Small intestine (tissue), 7 donors: Measurements from ENCODE around the gene TXNDC15. TPM values are rescaled to one million over a fixed set of nuclear protein-coding genes. Genes with fewer than 3 reads are reported as not detected.
"Not testable (repeated sequence)": the region's sequence is repeated elsewhere in the genome, so short reads cannot be mapped to it uniquely, and the experiment has no call there.

Source experiments
- DNase-seq, 2 donors: peaks; one replicate each; pipeline versions ENCODE4 v3.0.0 to v3.0.0-alpha.2; 2013
- FAIRE-seq: peaks from 2 replicates; lab custom pipeline; 2012; peaks lifted over from hg19 to GRCh38; lab: Jason Lieb, UNC
- H3K27ac ChIP-seq, 3 donors: one replicate each; pipeline ENCODE4 v1.5.1; 2013; ENCODE audit warnings: low read length in 2 of 3, mild to moderate bottlenecking in 2 of 3, control low read depth in 1 of 3, inconsistent platforms in 1 of 3, low read depth in 1 of 3, moderate library complexity in 1 of 3
- H3K27me3 ChIP-seq, 3 donors: one replicate each; pipeline ENCODE4 v1.6.1; 2013; ENCODE audit warnings: low read length in 3 of 3, inconsistent platforms in 1 of 3; ENCODE audit not compliant: control insufficient read depth in 3 of 3, insufficient read depth in 3 of 3
- H3K36me3 ChIP-seq, 3 donors: one replicate each; pipeline ENCODE4 v1.6.1; 2013; ENCODE audit warnings: low read length in 3 of 3, inconsistent platforms in 1 of 3, low read depth in 1 of 3, mild to moderate bottlenecking in 1 of 3, moderate library complexity in 1 of 3; ENCODE audit not compliant: control insufficient read depth in 3 of 3, insufficient read depth in 2 of 3
- H3K4me1 ChIP-seq, 3 donors: one replicate each; pipeline ENCODE4 v1.6.1; 2013; ENCODE audit warnings: low read length in 2 of 3, inconsistent platforms in 1 of 3, low read depth in 1 of 3, mild to moderate bottlenecking in 1 of 3, moderate library complexity in 1 of 3; ENCODE audit not compliant: control insufficient read depth in 3 of 3, insufficient read depth in 2 of 3
- H3K4me3 ChIP-seq, 3 donors: one replicate each; pipeline ENCODE4 v1.5.1; 2013; ENCODE audit warnings: low read length in 3 of 3, control low read depth in 1 of 3, inconsistent platforms in 1 of 3, low read depth in 1 of 3, mild to moderate bottlenecking in 1 of 3, moderate library complexity in 1 of 3
- H3K9me3 ChIP-seq, 2 donors: one replicate each; pipeline ENCODE4 v1.6.1; 2013; ENCODE audit warnings: low read depth in 1 of 2, low read length in 1 of 2; ENCODE audit not compliant: control insufficient read depth in 2 of 2, insufficient read depth in 1 of 2
- WGBS, 3 donors: extraction: QIAGEN DNeasy Blood & Tissue Kit; methylation state at CpG; one replicate each; pipeline ENCODE4 v1.1.7; 2013; 5-methylcytosine and 5-hydroxymethylcytosine counted together
- polyA plus RNA-seq, 4 donors: library from polyadenylated mRNA; stranded (reverse) in 3 of 4; unstranded in 1 of 4; fragments of 200-250 nt in 3 of 4; fragments of 120-200 nt in 1 of 4; gene quantifications; one replicate each; pipeline versions ENCODE4 v1.2.1 to v1.2.3, GENCODE V29; 2013
- donor health status: healthy with polysubstance abuse.
- donor health status: control.
- donor health status: control.
- donor health status: Bipolar disorder and iron deficiency.
- donor health status: healthy.

The TXNDC15 gene
- polyA plus RNA-seq, 4 donors, result 11.9 to 51.5 (median 33.8) TPM

GRCh38 chr5:134857401-134857800, 16.8 kb upstream of the TXNDC15 start:
- no peak overlapping the region for H3K4me3 ChIP-seq
- no peaks in the 10 kb centered on the region for H3K9me3 ChIP-seq
- H3K27me3 ChIP-seq, result no peaks in the 10 kb centered on the region
- H3K27ac ChIP-seq, result no peak overlapping the region
- DNase-seq (no peak), FAIRE-seq (no peak)
- H3K4me1 ChIP-seq, result no peaks in the 10 kb centered on the region
- 62 to 69% (median 69%) methylated on average over 3 of the region's 3 CpGs for WGBS, 3 donors
- peaks cover 4 to 35% (median 10%) of the 10 kb centered on the region in 3 donors for H3K36me3 ChIP-seq

- no peak overlapping the region for H3K27ac ChIP-seq
- 91 to 98% (median 96%) methylated on average over 2 of the region's 2 CpGs for WGBS, 3 donors
- no peaks in the 10 kb centered on the region for H3K4me1 ChIP-seq
- no peak for DNase-seq
- H3K9me3 ChIP-seq, result no peaks in the 10 kb centered on the region
- H3K27me3 ChIP-seq, result no peaks in the 10 kb centered on the region
- no peak for FAIRE-seq
- peaks cover 4 to 21% (median 5%) of the 10 kb centered on the region in 3 donors for H3K36me3 ChIP-seq
- no peak overlapping the region for H3K4me3 ChIP-seq
Measured at GRCh38 chr5:134864707-134865106, 9.5 kb upstream of the TXNDC15 start.

GRCh38 chr5:134873494-134873893, 677 bp upstream of the TXNDC15 start:
- FAIRE-seq (no peak), DNase-seq (no peak)
- Histone ChIP-seq H3K27ac (peak overlapping the region in 2 of 3 donors; percentile 78 to 95), H3K9me3 (no peaks in the 10 kb centered on the region), H3K4me1 (peaks cover 0 to 10% (median 8%) of the 10 kb centered on the region in 3 donors), H3K36me3 (peaks cover 0 to 15% (median 0%) of the 10 kb centered on the region in 3 donors), H3K27me3 (no peaks in the 10 kb centered on the region), H3K4me3 (peak overlapping the region in 2 of 3 donors; percentile 92 to 93)
- WGBS, 3 donors, result 73 to 80% (median 76%) methylated on average over 6 of the region's 6 CpGs

DNA sequence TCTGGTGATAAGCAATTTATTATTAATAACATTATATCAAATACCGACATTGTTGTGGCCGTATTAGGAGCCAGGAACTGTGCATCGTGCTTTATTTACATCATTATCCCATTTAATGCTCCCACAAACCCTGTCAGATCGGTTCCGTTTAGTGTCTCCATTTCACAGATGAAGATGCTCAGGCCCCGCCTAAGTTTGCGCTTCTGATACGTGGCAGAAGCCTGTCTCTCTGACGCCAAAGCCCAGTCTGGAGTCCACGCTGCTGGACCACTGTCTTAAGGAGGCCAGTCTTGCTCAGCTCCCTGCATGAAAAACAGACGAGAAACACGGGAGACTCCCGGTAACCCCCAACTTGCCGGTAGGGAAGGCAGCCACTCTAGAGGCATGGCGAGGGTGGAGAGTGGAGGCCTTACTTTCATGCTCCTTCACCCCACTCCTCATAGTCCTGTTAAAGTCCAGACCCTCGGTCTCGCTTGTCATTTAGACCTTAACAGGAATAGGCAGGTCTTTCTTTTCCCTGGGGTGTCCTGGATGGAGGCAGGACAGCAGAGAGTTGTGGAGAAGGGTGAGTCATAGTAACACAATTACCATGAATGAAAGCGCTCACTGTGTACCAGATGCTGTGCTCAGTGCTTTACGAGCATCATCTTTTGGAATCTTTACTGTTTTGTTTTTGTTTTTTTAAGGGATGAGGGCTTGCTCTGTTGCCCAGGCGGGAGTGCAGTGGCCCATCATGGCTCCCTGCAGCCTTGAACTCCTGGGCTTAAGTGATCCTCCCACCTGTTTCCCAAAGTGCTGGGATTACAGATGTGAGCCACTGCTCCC, 872 bp downstream of the TXNDC15 start:
- DNase-seq (peak; percentile 41 to 58), FAIRE-seq (no peak)
- peak overlapping the region; percentile 89 to 93 (median 92) for H3K4me3 ChIP-seq
- WGBS, 3 donors, result 8 to 11% (median 9%) methylated on average over 20 of the region's 20 CpGs
- peaks cover 0 to 16% (median 0%) of the 10 kb centered on the region in 3 donors for H3K36me3 ChIP-seq
- no peaks in the 10 kb centered on the region for H3K27me3 ChIP-seq
- H3K4me1 ChIP-seq, result peaks cover 0 to 10% (median 8%) of the 10 kb centered on the region in 3 donors
- peak overlapping the region; percentile 64 to 95 (median 78) for H3K27ac ChIP-seq
- H3K9me3 ChIP-seq, result no peaks in the 10 kb centered on the region

DNA sequence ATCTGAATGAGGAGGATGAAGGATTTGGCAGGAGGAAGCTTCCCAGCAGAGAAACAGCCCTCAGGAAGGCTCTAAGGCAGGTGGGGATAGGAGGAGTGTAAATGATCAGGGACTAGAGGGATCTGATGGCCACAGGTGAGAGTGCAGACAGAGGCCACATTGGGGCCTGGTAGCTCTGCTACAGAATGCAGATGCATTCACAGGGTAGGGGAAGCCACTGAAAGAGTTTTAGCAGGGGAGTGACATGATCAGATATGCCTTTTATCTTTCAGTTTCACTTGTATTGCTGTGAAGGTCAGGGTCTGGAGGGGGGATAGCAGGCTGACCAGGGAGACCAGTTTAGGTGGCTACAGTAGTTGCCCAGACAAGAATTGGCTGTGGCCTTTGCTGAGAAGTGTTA, 3.0 kb downstream of the TXNDC15 start:
- H3K27ac ChIP-seq, result peak overlapping the region in 1 of 3 donors; percentile 42
- peaks cover 0 to 16% (median 0%) of the 10 kb centered on the region in 3 donors for H3K36me3 ChIP-seq
- no peak for DNase-seq
- H3K9me3 ChIP-seq, result no peaks in the 10 kb centered on the region
- H3K27me3 ChIP-seq, result no peaks in the 10 kb centered on the region
- H3K4me1 ChIP-seq, result peaks cover 0 to 10% (median 8%) of the 10 kb centered on the region in 3 donors
- no peak for FAIRE-seq
- no peak overlapping the region for H3K4me3 ChIP-seq

DNA sequence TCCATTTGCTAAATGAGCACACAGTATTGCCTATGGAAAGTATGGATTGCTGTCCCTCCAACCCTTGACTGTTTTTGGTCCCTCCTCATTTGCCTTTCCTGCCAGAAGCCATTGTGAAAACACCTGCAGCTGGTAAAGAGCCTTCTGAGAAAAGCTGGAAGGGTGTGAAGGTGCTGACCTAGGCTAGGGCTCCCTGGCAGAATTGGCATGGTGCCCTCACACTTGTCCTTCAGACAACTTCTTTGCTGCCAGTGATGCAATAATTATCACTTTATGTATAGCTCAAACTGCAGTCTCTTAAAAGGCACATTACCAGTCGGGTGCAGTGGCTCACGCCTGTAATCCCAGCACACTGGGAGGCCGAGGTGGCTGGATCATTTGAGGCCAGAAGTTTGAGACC, 4.2 kb downstream of the TXNDC15 start:
- H3K27me3 ChIP-seq, result no peaks in the 10 kb centered on the region
- no peaks in the 10 kb centered on the region for H3K9me3 ChIP-seq
- no peak for FAIRE-seq
- H3K36me3 ChIP-seq, result peaks cover 0 to 16% (median 0%) of the 10 kb centered on the region in 3 donors
- DNase-seq, result peak in 1 of 2 donors; percentile 40
- no peak overlapping the region for H3K4me3 ChIP-seq
- 70 to 86% (median 76%) methylated on average over 3 of the region's 3 CpGs for WGBS, 3 donors
- peaks cover 0 to 10% (median 8%) of the 10 kb centered on the region in 3 donors for H3K4me1 ChIP-seq
- no peak overlapping the region for H3K27ac ChIP-seq

DNA sequence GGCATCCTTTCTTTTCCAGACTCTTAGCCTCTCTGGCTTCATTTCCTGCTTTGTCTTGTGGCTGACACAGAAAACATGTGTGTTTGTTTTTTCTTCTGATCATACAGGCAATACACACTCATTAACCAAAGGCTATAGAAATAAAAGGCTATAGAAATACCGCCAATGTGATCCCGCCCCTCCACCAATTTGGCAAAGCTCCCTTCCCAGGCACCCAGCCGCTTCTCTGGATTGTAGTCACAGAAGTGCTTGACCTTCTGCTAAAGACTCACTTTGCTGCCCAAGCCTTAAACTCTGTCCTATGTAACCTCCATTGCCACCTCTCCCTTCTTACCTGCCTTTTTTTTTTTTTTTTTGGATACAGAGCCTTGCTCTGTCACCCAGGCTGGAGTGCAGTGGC, 5.3 kb downstream of the TXNDC15 start:
- no peak for FAIRE-seq
- 39 to 61% (median 54%) methylated on average over 3 of the region's 3 CpGs for WGBS, 3 donors
- no peak overlapping the region for H3K27ac ChIP-seq
- H3K4me1 ChIP-seq, result peaks cover 0 to 8% (median 5%) of the 10 kb centered on the region in 3 donors
- H3K9me3 ChIP-seq, result no peaks in the 10 kb centered on the region
- no peak for DNase-seq
- H3K4me3 ChIP-seq, result no peak overlapping the region
- peaks cover 0 to 16% (median 0%) of the 10 kb centered on the region in 3 donors for H3K36me3 ChIP-seq
- H3K27me3 ChIP-seq, result no peaks in the 10 kb centered on the region

- WGBS, 3 donors, result 83 to 96% (median 96%) methylated on average over 1 to 2 of the region's 3 CpGs
- H3K4me3 ChIP-seq, DNase-seq, FAIRE-seq, H3K9me3 ChIP-seq, H3K27me3 ChIP-seq, H3K4me1 ChIP-seq, H3K27ac ChIP-seq: not testable (repeated sequence)
- peaks cover 0 to 14% (median 0%) of the 10 kb centered on the region in 3 donors for H3K36me3 ChIP-seq
Measured at GRCh38 chr5:134880937-134881336, 6.8 kb downstream of the TXNDC15 start.
